Heart left ventricle (tissue), 13 donors: ENCODE data around the gene PKNOX2.

Experiments
- CTCF ChIP-seq, 12 donors: fragments of 200-600 bp; sonication (generic) in 4 of 12; IDR thresholded peaks; one replicate each; pipeline versions ENCODE4 v1.5.0 to v1.8.0; 2018 to 2022; ENCODE audit warnings: antibody characterized with exemption in 12 of 12, mild to moderate bottlenecking in 5 of 12
- POLR2A ChIP-seq, 2 donors: fragments of 450-650 bp; IDR thresholded peaks; one replicate each; pipeline ENCODE4 v1.6.1; 2017; ENCODE audit warnings: antibody characterized with exemption in 2 of 2, mild to moderate bottlenecking in 2 of 2, moderate library complexity in 2 of 2
- donor health status: ischemic (EF 13 %, LVEDD 7.1; RV severe dilation, severe dysfunction).
- donor health status: DM: no; HTN: yes; CAD: no.
- donor health status: DM: no; HTN: no; CAD: no.
- donor health status: ischemic (EF 25% LVEDD 6.9; RV normal size, moderate dysfunction).
- donor health status: ischemic (EF 25% LVEDD 5.7; RV mildly dilated, moderate dysfunction).
- donor health status: ischemic (EF 35%, LVEDD 5.7; RV mildly dilated, moderate dysfunction).
- donor health status: nonischemic (EF 11% LVEDD 7.7; RV severe dilation, severe dysfunction).
- donor health status: DM: yes; HTN: yes; CAD: no.
- donor health status: PGD.
- donor health status: ischemic (EF 29% LVEDD 5.4; RV normal size, mild dysfunction).
- donor health status: nonischemic (EF 23%, LVEDD 6.1; RV moderate dilation, normal function).

DNA sequence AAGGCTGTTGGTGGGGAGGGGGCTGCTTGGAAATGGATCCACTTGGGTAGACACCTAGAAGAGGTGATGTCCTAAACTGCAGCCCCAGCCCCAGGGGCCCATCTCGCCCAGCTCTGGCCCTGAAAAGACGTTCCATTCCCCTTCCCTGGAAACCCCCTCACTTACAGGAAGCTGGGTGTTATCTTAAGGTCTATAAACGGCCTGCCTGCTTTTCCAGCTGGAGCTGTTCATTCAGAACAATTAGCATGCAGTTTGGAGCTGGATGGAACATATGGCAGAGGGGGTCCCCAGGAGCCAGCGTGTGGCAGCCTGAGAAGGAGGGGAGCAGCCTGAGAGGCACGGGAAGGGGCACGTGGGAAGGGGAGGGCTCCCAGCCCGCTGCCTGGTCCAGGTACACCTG, 139.6 kb downstream of the PKNOX2 start:
- no peak for TF ChIP-seq POLR2A (IDR thresholded peaks at IDR 0.05)
- no peak for TF ChIP-seq CTCF (IDR thresholded peaks at IDR 0.05)
